ENCODE measurements around the gene MIOX.
A peak's percentile ranks its signal among the peaks of the same experiment; 100 is the strongest.

The MIOX gene

GRCh38 chr22:50490531-50491308 is 4.1 kb downstream of the MIOX start:
- DNase-seq (ENCODE audit: low spot score), result no peak

DNA sequence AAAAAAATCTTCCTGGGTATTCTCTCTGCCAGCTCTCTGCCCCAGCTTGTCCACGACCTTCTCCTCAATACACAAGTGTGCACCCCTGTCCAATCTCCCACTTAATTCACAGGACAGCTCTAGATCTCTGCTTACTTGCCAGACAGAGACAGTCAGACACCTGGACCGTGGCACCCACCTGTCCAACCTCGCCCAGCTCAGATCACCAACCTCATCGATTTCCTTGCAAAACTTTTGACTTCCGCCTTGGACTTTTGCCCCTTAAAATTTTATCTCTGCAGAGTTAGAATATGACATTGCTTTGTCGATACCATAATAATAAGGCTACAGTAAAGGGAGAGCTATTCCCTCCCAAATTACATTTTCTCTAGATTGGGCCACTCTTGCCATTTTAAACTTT is 10.4 kb downstream of the MIOX start:
- DNase-seq (ENCODE audit: low spot score), result no peak

GRCh38 chr22:50498322-50498890 is 11.7 kb downstream of the MIOX start:
- DNase-seq (ENCODE audit: low spot score), result peak; percentile 75

DNA sequence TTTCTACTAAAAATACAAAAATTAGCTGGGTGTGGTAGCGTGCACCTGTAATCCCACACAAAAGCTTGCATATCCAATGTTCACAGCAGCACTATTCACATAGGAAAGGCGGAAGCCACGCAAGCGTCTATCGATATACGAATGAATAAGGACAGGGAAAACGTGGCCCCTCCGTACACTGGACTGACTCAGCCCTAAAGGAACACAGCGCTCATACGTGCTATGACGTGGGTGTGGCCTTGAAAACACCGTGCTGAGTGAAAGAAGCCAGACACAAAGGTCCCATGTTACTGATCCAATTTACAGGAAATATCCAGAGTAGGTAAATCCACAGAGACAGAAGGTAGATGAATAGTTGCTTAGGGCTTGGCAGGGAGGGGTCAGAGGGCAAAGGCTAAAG is 13.8 kb downstream of the MIOX start:
- no peak for DNase-seq (ENCODE audit: low spot score)

- no peak for DNase-seq (ENCODE audit: low spot score)
These were observed 15.4 kb downstream of the MIOX start for GRCh38 chr22:50502096-50502495.

GRCh38 chr22:50502628-50503474 is 16.2 kb downstream of the MIOX start:
- no peak for DNase-seq (ENCODE audit: low spot score)

GRCh38 chr22:50503475-50504145 is 17.0 kb downstream of the MIOX start:
- DNase-seq (ENCODE audit: low spot score), result no peak

DNA sequence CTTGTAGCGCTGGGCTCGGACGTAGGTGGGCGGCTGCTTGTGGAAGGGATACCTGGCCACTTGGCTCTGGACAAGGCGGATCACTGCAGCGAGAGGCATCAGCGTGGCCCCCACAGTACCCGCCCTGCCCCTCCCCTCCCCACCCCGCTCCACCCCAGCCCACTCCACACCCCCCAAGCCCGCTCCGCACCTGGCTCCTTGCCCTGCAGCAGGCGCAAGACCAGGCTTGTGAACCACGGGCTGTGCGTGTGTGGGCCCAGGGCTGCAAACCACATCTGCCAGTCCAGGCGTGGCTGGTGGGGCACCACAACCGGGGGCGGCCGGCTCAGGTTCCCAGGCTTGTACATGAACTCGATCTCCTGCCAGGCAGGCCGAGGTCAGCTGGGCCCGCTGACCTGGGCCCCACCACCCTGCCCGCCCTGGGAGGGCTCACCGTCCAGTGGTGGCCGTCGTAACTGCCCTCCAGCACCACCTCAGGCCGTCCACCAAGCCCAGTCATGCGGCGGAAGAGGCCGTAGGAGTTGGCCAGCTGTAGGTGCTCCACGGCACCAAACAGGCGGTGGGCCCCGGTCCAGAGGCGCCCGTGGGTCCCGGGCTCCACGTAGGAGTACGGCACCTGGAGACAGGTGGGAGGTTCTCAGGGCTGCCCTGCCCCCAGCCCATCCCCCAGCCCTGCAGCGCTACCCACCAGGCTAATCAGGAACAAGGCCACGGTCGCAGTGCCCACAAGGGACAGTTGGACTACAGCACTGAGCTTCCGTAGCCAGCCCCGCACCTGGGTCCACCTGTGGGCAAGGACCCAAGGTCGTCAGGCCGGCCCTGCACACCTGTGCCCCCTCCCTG is 17.9 kb downstream of the MIOX start:
- no peak for DNase-seq (ENCODE audit: low spot score)

DNA sequence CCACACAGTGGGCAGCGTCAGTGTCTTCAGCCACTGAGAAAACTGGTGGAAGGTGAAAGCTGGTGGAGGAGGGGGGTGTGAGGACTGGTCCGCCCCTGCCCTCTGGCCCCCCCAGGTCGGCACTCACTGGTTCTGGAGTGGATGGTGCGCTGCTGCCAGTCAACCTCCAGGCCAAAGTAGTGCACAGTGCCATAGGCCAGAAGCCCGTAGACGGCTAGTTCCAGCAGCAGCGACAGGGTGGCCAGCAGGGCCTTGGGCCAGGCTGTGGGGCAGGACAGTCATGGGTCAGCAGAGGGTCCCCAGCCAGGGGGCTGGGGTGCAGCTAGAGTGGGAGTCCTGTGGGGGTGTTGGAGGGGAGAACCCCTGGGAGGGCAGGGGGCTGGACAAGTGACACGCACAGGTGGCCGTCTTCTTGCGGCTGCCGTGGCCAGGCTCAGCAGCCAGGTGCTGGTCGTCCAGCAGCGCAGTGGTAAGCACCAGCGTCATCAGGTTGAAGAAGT is 18.7 kb downstream of the MIOX start:
- no peak for DNase-seq (ENCODE audit: low spot score)

DNA sequence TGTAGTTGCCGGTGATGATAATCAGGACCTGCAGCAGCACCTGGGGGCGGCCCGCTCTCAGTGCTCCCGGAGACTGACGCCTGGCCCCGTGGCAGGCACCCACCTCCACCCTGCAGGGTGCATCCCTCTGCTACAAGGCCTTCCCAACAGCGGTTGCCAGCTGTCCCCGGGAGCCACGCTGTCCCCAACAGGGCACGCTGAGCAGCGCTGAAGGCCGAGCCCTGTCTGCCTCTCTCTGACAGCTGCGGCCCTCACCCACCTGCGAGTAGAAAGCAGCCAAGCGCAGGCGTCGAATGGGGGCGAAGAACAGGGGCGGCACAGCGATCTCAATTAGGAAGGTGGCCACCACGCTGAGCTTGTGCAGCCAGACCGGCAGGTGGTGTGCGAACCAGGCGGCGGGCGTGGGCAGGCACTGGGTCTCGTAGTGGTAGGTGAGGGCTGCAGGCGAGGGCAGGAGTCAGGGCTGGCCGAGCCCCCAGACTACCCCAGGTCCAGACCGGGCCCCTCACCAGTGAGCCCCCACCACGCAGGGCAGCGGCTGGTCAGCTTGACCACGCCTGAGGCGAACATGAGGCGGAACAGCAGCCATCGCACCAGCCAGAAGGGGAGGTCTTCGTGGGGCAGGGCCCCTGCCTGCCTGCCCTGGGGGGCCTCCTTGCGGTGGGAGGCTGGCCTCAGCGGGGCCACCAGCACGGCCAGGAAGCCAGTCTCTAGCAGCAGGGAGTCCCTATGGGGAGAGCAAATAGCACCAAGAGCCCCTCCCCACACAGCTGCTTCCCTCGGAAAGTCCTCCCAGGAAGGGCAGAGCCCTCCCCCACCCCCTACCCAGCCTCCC is 19.3 kb downstream of the MIOX start:
- no peak for DNase-seq (ENCODE audit: low spot score)

- DNase-seq (ENCODE audit: low spot score), result no peak
These were observed 20.2 kb downstream of the MIOX start for GRCh38 chr22:50506611-50507420.

DNA sequence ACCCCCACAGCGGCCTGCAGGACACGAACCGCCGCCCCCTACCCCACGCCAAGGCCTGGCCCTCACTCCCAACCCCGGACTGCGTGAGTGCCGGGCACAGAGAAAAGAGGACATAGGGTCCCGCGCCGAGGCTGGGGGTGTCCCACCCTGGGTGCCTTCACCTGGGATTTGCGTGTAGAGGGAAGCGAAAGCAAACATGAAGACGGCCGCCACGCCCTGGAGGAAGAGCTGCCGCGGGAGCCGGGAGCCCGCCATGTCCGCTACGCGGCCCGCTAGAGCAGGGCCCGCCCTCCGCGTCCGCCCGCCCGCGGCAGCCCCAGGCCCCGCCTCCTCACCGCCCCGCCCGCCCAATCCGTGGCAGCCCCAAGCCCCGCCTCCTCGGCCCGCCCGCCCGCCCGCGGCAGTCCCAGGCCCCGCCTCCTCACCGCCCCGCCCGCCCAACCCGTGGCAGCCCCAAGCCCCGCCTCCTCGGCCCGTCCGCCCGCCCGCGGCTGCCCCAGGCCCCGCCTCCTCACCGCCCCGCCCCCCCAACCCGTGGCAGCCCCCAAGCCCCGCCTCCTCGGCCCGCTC is 20.8 kb downstream of the MIOX start, which contains the start of gene LMF2:
Gene LMF2 (minus strand): TSS at position 282 of the 570 bp plus-strand sequence. CDS start 27 bp downstream, at position 255.
- DNase-seq (ENCODE audit: low spot score), result peak; percentile 86

DNA sequence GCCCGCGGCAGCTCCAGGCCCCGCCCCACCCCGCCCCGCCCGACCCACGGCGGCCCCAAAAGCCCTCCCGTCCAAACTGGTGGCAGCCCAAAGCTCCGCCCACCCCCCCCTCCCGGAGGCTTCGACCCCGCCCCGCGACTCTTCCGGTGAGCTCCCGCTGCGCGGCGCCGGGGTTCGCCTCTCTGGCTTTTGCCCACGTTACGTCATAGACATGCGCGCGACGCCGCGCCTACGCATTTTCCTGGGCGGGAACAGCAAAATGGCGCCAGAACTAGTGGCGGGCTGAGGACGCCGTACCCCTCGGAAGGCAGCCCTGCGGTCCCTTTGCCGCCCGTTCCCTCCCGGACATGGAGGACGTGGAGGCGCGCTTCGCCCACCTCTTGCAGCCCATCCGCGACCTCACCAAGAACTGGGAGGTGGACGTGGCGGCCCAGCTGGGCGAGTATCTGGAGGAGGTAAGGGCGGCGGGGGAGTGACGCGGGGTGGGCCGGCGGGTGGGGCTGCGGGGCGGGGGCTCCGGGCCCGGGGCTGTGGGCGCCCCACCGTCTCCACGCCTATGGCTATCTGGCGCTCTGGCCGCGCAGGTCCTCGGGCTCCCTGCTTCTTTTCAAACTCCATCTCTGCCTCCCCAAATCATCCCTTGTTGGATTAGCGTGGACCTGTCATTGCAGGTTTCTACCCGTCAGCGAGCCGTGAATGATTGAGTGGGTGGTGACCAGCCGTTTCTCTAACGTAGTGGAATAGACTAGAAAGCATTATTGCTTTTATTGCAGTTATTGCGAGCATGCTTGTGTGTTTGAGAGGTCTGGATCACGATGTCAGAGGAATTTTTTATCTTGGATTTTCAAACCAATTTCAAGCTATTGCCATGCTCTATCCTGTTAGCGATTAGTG is 21.6 kb downstream of the MIOX start, which contains the start of gene NCAPH2:
Gene NCAPH2 (plus strand): TSS at position 234 of the 894 bp plus-strand sequence. CDS start 114 bp downstream, at position 348.
- peak; percentile 98 for DNase-seq (ENCODE audit: low spot score)

- no peak for DNase-seq (ENCODE audit: low spot score)
These were observed 22.2 kb downstream of the MIOX start for GRCh38 chr22:50508897-50509296.

DNA sequence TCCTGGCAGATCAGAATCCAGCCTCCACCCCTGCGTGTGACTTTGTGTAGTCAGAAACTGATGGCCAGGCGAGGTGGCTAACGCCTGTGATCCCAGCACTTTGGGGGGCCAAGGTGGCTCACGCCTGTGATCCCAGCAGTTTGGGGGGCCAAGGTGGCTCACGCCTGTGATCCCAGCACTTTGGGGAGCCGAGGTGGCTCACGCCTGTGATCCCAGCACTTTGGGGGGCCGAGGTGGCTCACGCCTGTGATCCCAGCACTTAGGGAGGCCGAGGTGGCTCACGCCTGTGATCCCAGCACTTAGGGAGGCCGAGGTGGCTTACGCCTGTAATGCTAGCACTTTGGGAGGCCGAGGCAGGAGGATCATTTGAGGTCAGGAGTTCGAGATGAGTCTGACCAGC is 26.5 kb downstream of the MIOX start:
- DNase-seq (ENCODE audit: low spot score), result no peak

DNA sequence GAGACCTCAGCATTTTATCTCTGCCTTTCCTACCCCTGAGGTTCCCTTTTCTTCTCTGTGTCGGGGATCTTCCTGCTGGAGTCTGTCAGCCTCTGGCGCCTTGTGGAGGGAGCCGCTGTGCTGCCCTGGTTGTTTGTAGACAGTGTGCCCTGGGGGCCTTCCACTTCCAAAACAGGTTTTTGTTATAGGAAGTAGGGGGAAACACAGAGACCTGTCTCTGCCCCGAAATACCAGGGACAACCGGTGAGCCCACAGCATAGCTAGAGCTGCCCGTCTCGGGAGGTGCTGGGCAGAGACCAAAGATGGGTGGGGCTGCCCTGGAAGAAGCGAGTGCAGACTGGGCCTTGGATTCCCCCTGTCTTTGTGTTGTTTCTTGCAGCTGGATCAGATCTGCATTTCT is 29.4 kb downstream of the MIOX start:
- no peak for DNase-seq (ENCODE audit: low spot score)

- DNase-seq (ENCODE audit: low spot score), result no peak
These were observed 30.2 kb downstream of the MIOX start for GRCh38 chr22:50516891-50517290.

Data from NAMALWA (cell line).